Measurements from ENCODE around the gene MON1B. TPM values are rescaled to one million over a fixed set of nuclear protein-coding genes. Genes with fewer than 3 reads are reported as not detected.
"Not testable (repeated sequence)": the region's sequence is repeated elsewhere in the genome, so short reads cannot be mapped to it uniquely, and the experiment has no call there.

MON1B gene
- total and polyA plus RNA-seq, 4 experiments from 2014 or later: 30.5 to 85.4 (median 65.7) TPM

DNA sequence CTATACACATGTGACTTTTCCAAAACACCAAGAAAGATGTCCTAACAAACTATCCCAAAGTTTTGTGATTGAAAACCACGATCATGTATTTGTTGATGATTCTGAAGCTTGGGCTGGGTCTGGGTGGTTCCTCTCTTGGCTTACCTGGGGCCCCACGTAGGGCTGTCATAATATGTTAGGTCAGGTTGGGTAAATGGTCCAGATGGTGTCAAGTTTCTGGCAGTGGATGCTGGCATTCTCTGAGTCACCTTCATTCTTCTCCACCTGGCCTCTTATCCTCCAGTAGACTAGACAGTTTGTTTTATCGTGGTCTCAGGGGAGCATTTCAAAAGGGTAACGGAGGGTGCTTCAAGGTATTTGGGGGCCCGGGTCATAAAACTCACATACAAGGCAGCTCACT, 47.6 kb downstream of the MON1B start:
- ChIA-PET POLR2A (ENCODE audit: partially characterized antibody) (no interaction called here), CTCF (ENCODE audit: partially characterized antibody) (interaction anchor here (17.6 kb wide), 1 partner anchor 347 kb away, joined by 216 read pairs; no protein-coding TSS in a partner anchor)
- no peaks in the 10 kb centered on the region for H3K36me3 ChIP-seq (ENCODE audit: insufficient read depth, low read length)
- no peak overlapping the region for H3K4me3 ChIP-seq (ENCODE audit: low read length in 2 of 2)
- no peaks in the 10 kb centered on the region for H3K4me1 ChIP-seq (ENCODE audit: insufficient read depth, low read length)
- Mint-ChIP-seq H3K4me1 (peaks cover 2 to 6% (median 5%) of the 10 kb centered on the region in 4 donors), H3K4me3 (no peak overlapping the region), H3K27ac (no peak overlapping the region), H3K36me3 (no peaks in the 10 kb centered on the region), H3K27me3 (peaks cover 8 to 14% of the 10 kb centered on the region in 2 donors), H3K9me3 (peaks cover 0 to 2% (median 0%) of the 10 kb centered on the region in 8 donors)
- H3K27ac ChIP-seq (ENCODE audit: low read depth, low read length): no peak overlapping the region
- no peak for DNase-seq
- no peaks in the 10 kb centered on the region for H3K27me3 ChIP-seq (ENCODE audit: insufficient read depth, low read length)
- intact Hi-C loops (cut with micrococcal nuclease): no loop called here
- no peaks in the 10 kb centered on the region for H3K9me3 ChIP-seq (ENCODE audit: control insufficient read depth in 1 of 2, low read length in 2 of 2)

DNA sequence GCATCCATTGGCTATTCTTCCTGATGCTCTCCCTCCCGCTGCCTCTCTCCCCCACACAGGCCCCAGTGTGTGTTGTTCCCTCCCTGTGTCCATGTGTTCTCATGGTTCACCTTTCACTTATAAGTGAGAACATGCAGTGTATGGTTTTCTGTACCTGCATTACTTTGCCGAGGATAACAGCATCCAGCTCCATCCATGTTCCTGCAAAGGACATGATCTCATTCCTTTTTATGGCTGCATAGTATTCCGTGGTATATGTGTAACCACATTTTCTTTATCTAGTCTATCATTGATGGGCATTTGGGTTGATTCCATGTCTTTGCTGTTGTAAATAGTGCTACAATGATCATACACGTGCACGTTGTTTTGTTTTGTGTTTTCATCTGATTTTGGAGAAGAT, 51.5 kb downstream of the MON1B start:
- CTCF ChIA-PET (ENCODE audit: partially characterized antibody): interaction anchor here (17.6 kb wide), 1 partner anchor 343 kb away, joined by 216 read pairs; no protein-coding TSS in a partner anchor
- H3K36me3 Mint-ChIP-seq; DNase-seq; POLR2A ChIA-PET (ENCODE audit: partially characterized antibody); H3K27me3 Mint-ChIP-seq; H3K4me1 Mint-ChIP-seq; H3K27me3 ChIP-seq (ENCODE audit: insufficient read depth, low read length); H3K36me3 ChIP-seq (ENCODE audit: insufficient read depth, low read length); H3K9me3 Mint-ChIP-seq; H3K4me3 ChIP-seq (ENCODE audit: low read length in 2 of 2); H3K9me3 ChIP-seq (ENCODE audit: control insufficient read depth in 1 of 2, low read length in 2 of 2); H3K4me3 Mint-ChIP-seq; H3K27ac Mint-ChIP-seq; H3K27ac ChIP-seq (ENCODE audit: low read depth, low read length); intact Hi-C loops (cut with micrococcal nuclease); H3K4me1 ChIP-seq (ENCODE audit: insufficient read depth, low read length): not testable (repeated sequence)

DNA sequence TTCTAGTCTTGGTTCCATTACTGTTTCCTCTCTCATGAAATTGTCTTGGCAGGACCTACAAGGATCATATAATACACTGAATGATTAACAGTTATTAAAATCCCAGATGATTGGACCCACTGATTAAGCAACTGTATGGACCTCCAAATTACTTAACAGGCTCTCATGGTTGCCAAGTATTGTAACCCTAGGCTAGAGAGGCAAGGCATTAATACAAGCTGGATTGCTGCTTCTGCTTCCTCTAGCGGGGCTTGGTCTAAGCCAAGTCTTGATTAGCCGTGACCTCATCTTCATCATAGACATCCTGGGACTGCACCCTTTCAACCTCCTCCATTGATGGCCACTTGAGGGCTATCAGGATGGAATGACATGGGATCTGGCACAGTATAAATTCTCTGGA, 55.2 kb downstream of the MON1B start:
- H3K9me3 Mint-ChIP-seq: peaks cover 0 to 2% (median 0%) of the 10 kb centered on the region in 8 donors
- CTCF ChIA-PET (ENCODE audit: partially characterized antibody): interaction anchor here (0.9 to 2.7 kb wide), 2 partner anchors 9 to 336 kb away, joined by 3 to 9 read pairs; no protein-coding TSS in a partner anchor

DNA sequence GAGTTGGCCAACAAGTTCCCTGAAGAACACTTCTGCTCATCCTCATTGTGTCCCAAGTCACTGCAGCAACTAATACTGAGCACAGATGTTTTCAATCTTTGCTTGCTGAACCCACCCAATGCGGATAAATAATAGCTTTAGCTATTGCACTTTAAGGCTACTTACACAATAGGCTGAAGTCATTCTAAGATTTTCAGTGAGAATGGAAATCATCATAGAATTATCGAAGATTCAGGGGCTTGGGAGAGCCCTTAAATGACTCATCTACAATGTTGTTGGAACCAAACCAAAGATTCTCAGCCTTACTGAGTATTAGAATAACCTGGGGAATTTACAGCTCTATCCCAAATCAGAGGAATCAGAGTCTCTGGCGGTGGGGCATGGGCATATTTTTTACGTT, 59.4 kb downstream of the MON1B start:
- no peak overlapping the region for H3K4me3 ChIP-seq (ENCODE audit: low read length in 2 of 2)
- Mint-ChIP-seq H3K4me3 (no peak overlapping the region), H3K27me3 (peaks cover 4 to 7% of the 10 kb centered on the region in 2 donors), H3K4me1 (no peaks in the 10 kb centered on the region), H3K27ac (no peak overlapping the region), H3K36me3 (no peaks in the 10 kb centered on the region), H3K9me3 (peaks cover 0 to 2% (median 0%) of the 10 kb centered on the region in 8 donors)
- POLR2A ChIA-PET (ENCODE audit: partially characterized antibody): no interaction called here
- CTCF ChIA-PET (ENCODE audit: partially characterized antibody): interaction anchor here (1.2 to 1.3 kb wide), 2 partner anchors 14 to 334 kb away, joined by 3 read pairs; no protein-coding TSS in a partner anchor
- no peak for DNase-seq
- H3K4me1 ChIP-seq (ENCODE audit: insufficient read depth, low read length): no peaks in the 10 kb centered on the region
- no peaks in the 10 kb centered on the region for H3K36me3 ChIP-seq (ENCODE audit: insufficient read depth, low read length)
- H3K9me3 ChIP-seq (ENCODE audit: control insufficient read depth in 1 of 2, low read length in 2 of 2): no peaks in the 10 kb centered on the region
- no peak overlapping the region for H3K27ac ChIP-seq (ENCODE audit: low read depth, low read length)
- intact Hi-C loops (cut with micrococcal nuclease): no loop called here
- no peaks in the 10 kb centered on the region for H3K27me3 ChIP-seq (ENCODE audit: insufficient read depth, low read length)

More for the DNA sequence above, 55.2 kb downstream of the MON1B start:
- no peaks in the 10 kb centered on the region for H3K27me3 ChIP-seq (ENCODE audit: insufficient read depth, low read length)
- H3K27ac ChIP-seq (ENCODE audit: low read depth, low read length): no peak overlapping the region
- Mint-ChIP-seq H3K4me3 (no peak overlapping the region), H3K27ac (no peak overlapping the region), H3K27me3 (peaks cover 2 to 4% of the 10 kb centered on the region in 2 donors), H3K36me3 (no peaks in the 10 kb centered on the region), H3K4me1 (no peaks in the 10 kb centered on the region)
- H3K36me3 ChIP-seq (ENCODE audit: insufficient read depth, low read length): no peaks in the 10 kb centered on the region
- intact Hi-C loops (cut with micrococcal nuclease): no loop called here
- DNase-seq: no peak
- H3K4me3 ChIP-seq (ENCODE audit: low read length in 2 of 2): no peak overlapping the region
- POLR2A ChIA-PET (ENCODE audit: partially characterized antibody): no interaction called here
- H3K4me1 ChIP-seq (ENCODE audit: insufficient read depth, low read length): no peaks in the 10 kb centered on the region
- no peaks in the 10 kb centered on the region for H3K9me3 ChIP-seq (ENCODE audit: control insufficient read depth in 1 of 2, low read length in 2 of 2)

Other genes with a start within 250 kb of the MON1B start
- gene SYCE1L, start 8.2 kb downstream of the MON1B start, total RNA-seq: 10 to 100 TPM; 12.5 to 16.0 TPM
- 1 to 10 TPM; 1.9 to 5.4 TPM for gene SYCE1L, start 8.2 kb downstream of the MON1B start, polyA plus RNA-seq
- gene ADAMTS18, start 243.8 kb downstream of the MON1B start, total RNA-seq: not detected
- not detected for gene ADAMTS18, start 243.8 kb downstream of the MON1B start, polyA plus RNA-seq

Data from CD4-positive, alpha-beta memory T cell (primary cell).